Esophagus squamous epithelium (tissue), 4 donors: ENCODE data around the gene LRBA.

Source experiments
- CTCF ChIP-seq, 6 experiments: fragments of 450-650 bp in 4 of 6; fragments of 200-600 bp in 2 of 6; sonication (generic) in 2 of 6; IDR thresholded peaks; one replicate each; pipeline ENCODE4 v1.5.1; 2016 to 2019; ENCODE audit warnings: antibody characterized with exemption in 6 of 6, mild to moderate bottlenecking in 4 of 6, moderate library complexity in 4 of 6
- POLR2A ChIP-seq, 4 donors: fragments of 450-650 bp; IDR thresholded peaks; one replicate each; pipeline ENCODE4 v1.6.1; 2017; ENCODE audit warnings: antibody characterized with exemption in 4 of 4, mild to moderate bottlenecking in 4 of 4, moderate library complexity in 3 of 4

DNA sequence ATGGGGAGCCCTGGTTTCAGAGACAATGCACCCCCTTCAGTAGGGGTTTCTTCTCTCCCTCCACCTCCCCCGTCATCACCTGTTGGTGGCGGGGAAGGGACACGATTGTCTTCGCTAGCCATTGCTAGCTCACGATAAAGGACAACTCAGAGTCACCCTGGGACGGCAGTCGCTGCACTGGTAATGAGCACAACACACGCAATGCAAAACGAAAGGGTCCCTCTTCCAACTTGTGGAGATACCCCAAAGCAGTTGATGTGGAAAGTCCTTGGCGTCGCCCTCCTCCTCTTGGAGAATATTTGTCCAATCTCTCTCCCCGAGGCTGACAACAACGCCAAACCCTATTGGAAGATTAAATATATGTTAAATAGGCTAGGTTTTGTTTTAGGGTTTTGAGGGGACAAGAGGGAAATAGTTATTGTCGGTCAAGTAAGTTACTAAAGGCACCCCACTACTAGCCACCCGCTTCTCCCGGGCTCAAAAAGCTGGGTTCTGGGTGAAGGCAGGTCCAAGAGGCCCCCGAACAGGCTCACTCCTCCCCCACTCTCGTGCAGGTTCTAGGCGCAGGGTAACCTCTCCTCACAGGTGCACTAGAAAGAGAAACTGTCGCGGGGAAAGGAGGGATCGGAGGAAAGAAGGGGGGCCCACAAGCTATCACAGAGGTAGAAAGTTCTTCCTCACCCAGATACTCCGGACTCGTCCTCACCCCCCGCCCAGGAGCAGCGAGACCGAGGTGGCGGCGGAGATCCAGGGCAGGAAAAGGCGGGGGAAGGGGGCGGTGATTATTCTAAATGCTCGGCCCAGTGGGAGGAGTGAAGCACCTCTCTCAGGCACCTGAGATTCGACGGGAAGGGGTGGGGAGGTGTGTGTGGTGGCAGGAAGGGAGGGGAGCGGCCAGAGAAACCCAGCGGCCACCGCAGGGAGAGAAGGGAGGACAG lies at the start of gene LRBA:
- no peak for TF ChIP-seq CTCF (IDR thresholded peaks at IDR 0.05)
- no peak for TF ChIP-seq POLR2A (IDR thresholded peaks at IDR 0.05)
